SU-DHL-6 (cell line): ENCODE results near the gene RTN4R.

Experiments
- CTCF ChIP-seq: fragments of 200-600 bp; sonication (generic); IDR thresholded peaks from one replicate; pipeline ENCODE4 v1.5.1; 2017; ENCODE audit warnings: antibody characterized with exemption, mild to moderate bottlenecking, low read length, moderate library complexity; ENCODE audit not compliant: insufficient read depth, poor library complexity, severe bottlenecking
- EZH2phosphoT487 ChIP-seq: fragments of 200-600 bp; sonication (generic), shearing (Covaris generic); conservative IDR thresholded peaks from 2 replicates; pipeline ENCODE4 v1.6.1; 2018; ENCODE audit warnings: mild to moderate bottlenecking, antibody characterized with exemption, low read length, moderate library complexity, mixed read lengths

DNA sequence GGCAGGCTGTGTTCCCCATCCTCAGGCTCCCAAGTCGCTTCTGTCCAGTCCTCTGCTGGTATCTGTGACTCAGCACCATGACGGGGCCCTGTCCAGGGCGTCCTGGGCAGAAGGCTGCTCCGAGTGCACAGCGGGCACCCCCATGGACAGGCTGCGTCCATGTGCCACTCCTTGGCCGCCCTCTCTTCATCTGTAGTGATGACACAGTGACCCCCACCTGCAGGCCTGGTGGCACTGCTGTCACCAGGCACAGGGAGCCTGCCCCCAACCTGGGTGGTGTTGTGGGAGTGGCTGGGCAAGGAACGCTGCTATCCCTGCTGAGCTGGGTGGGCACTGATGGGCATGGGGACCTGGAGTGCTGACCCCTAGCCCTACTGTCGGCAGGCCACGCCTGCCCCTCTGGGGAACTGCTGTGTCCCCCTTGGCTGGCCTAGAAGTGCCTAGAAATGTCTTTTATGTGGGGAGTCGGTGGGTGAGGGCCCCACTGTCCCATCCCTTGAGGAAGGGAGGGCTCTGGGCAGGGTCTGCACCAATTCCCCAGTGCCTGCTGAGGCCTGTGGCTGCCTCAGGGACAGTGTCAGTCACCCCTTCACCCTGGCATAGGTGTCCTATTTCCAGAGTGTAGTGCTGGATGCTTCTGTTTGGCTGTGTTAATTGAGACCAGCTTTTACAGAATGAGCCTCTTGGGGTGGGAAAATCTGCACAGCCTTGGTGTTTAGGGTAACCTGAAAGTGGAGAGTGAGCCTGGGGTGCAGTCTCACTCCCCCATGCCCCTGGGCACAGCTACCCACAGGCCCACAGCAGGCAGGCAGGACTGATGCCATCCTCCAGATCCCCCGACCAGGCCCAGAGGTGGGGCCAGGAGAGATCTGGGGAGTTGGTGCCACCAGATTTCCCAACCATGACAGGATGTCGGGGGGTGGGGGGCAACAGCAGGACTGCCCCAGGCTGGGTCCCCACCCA is 34.5 kb downstream of the RTN4R start:
- no peak for TF ChIP-seq CTCF
- no peak for TF ChIP-seq EZH2phosphoT487
